ENCODE measurements around the gene SLC25A6. TPM values are rescaled to one million over a fixed set of nuclear protein-coding genes. Genes with fewer than 3 reads are reported as not detected.

Gene SLC25A6
- total and polyA plus RNA-seq, 9 of the 15 experiments (the other 6 are each of a cell fraction or from before 2014, with no cell fraction given) = 24.6 to 330 (median 129) TPM

GRCh38 chrX:1391707-1392375, at the start of gene SLC25A6 (continued):
- no peak for TF ChIP-seq EWSR1 (IDR thresholded peaks at IDR 0.05; ENCODE audit: borderline replicate concordance, low read depth, partially characterized antibody)
- TF ChIP-seq DIDO1 (tag; IDR thresholded peaks at IDR 0.05; ENCODE audit: low read depth) = no peak
- no peak for TF ChIP-seq TBL1XR1 (IDR thresholded peaks at IDR 0.05; ENCODE audit: low read length in 2 of 2)
- TF ChIP-seq BACH1 (tag; IDR thresholded peaks at IDR 0.05) = no peak
- TF ChIP-seq, protein P1, sequence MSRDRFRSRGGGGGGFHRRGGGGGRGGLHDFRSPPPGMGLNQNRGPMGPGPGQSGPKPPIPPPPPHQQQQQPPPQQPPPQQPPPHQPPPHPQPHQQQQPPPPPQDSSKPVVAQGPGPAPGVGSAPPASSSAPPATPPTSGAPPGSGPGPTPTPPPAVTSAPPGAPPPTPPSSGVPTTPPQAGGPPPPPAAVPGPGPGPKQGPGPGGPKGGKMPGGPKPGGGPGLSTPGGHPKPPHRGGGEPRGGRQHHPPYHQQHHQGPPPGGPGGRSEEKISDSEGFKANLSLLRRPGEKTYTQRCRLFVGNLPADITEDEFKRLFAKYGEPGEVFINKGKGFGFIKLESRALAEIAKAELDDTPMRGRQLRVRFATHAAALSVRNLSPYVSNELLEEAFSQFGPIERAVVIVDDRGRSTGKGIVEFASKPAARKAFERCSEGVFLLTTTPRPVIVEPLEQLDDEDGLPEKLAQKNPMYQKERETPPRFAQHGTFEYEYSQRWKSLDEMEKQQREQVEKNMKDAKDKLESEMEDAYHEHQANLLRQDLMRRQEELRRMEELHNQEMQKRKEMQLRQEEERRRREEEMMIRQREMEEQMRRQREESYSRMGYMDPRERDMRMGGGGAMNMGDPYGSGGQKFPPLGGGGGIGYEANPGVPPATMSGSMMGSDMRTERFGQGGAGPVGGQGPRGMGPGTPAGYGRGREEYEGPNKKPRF (IDR thresholded peaks at IDR 0.05; ENCODE audit: low read depth, low read length) = no peak
- no peak for TF ChIP-seq ZNF436 (CRISPR knock-in tag; IDR thresholded peaks at IDR 0.05)
- TF ChIP-seq NFYB (IDR thresholded peaks at IDR 0.05; ENCODE audit: extremely low read depth, insufficient read length) = peak; percentile 62
- no peak for TF ChIP-seq FUS (optimal IDR thresholded peaks at IDR 0.05; ENCODE audit: low read depth, low read length)
- TF ChIP-seq RAD51 (IDR thresholded peaks at IDR 0.05; ENCODE audit: borderline replicate concordance, low read depth) = peak; percentile 98
- peak; percentile 69 for TF ChIP-seq POLR2B (IDR thresholded peaks at IDR 0.05; ENCODE audit: low read depth, partially characterized antibody)
- no peak for TF ChIP-seq CBX5 (IDR thresholded peaks at IDR 0.05; ENCODE audit: borderline replicate concordance, low read depth)
- TF ChIP-seq, protein P2, sequence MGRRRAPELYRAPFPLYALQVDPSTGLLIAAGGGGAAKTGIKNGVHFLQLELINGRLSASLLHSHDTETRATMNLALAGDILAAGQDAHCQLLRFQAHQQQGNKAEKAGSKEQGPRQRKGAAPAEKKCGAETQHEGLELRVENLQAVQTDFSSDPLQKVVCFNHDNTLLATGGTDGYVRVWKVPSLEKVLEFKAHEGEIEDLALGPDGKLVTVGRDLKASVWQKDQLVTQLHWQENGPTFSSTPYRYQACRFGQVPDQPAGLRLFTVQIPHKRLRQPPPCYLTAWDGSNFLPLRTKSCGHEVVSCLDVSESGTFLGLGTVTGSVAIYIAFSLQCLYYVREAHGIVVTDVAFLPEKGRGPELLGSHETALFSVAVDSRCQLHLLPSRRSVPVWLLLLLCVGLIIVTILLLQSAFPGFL (CRISPR knock-in tag; IDR thresholded peaks at IDR 0.05) = no peak
- TF ChIP-seq, protein P3, sequence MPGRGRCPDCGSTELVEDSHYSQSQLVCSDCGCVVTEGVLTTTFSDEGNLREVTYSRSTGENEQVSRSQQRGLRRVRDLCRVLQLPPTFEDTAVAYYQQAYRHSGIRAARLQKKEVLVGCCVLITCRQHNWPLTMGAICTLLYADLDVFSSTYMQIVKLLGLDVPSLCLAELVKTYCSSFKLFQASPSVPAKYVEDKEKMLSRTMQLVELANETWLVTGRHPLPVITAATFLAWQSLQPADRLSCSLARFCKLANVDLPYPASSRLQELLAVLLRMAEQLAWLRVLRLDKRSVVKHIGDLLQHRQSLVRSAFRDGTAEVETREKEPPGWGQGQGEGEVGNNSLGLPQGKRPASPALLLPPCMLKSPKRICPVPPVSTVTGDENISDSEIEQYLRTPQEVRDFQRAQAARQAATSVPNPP (IDR thresholded peaks at IDR 0.05; ENCODE audit: borderline replicate concordance, insufficient read depth, insufficient read length) = no peak
- 0 out of 2 replicates have a peak, but pooled peaks have one; percentile 32 for TF ChIP-seq ZNF165 (CRISPR knock-in tag; IDR thresholded peaks at IDR 0.05; ENCODE audit: borderline replicate concordance)
- peak; percentile 86 to 90 for TF ChIP-seq NRF1 (conservative IDR thresholded peaks at IDR 0.05 in 1 of 2, IDR thresholded peaks at IDR 0.05 in 1 of 2)
- no peak for TF ChIP-seq ZNF780A (CRISPR knock-in tag; IDR thresholded peaks at IDR 0.05)
- TF ChIP-seq, protein P4, sequence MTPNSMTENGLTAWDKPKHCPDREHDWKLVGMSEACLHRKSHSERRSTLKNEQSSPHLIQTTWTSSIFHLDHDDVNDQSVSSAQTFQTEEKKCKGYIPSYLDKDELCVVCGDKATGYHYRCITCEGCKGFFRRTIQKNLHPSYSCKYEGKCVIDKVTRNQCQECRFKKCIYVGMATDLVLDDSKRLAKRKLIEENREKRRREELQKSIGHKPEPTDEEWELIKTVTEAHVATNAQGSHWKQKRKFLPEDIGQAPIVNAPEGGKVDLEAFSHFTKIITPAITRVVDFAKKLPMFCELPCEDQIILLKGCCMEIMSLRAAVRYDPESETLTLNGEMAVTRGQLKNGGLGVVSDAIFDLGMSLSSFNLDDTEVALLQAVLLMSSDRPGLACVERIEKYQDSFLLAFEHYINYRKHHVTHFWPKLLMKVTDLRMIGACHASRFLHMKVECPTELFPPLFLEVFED (CRISPR knock-in tag; conservative IDR thresholded peaks at IDR 0.05) = 0 out of 2 replicates have a peak, but pooled peaks have one; percentile 32
- TF ChIP-seq ZNF24 (IDR thresholded peaks at IDR 0.05) = no peak
- no peak for TF ChIP-seq NCOA2 (IDR thresholded peaks at IDR 0.05; ENCODE audit: partially characterized antibody in 2 of 2)
- TF ChIP-seq E2F5 (CRISPR knock-in tag; IDR thresholded peaks at IDR 0.05) = no peak
- peak; percentile 89 for TF ChIP-seq ELF2 (CRISPR knock-in tag; IDR thresholded peaks at IDR 0.05)

Measured in K562 (cell line).